HG02981 (cell line): ENCODE measurements around the gene AP3D1.
A peak's percentile ranks its signal among the peaks of the same experiment; 100 is the strongest.
"Not testable (repeated sequence)": the region's sequence is repeated elsewhere in the genome, so short reads cannot be mapped to it uniquely, and the experiment has no call there.

Experiments used
- ATAC-seq: cut with Tn5 transposase; IDR thresholded peaks from one replicate; pipeline ENCODE4 v1.9.1; 2021; ENCODE audit warnings: mild to moderate bottlenecking, moderate library complexity; ENCODE audit not compliant: unreplicated experiment

The AP3D1 gene

GRCh38 chr19:2157452-2157851 is 6.1 kb upstream of the AP3D1 start:
- no peak for ATAC-seq

- ATAC-seq, result no peak
Observed at GRCh38 chr19:2154587-2155075, 3.3 kb upstream of the AP3D1 start.

- peak; percentile 2 for ATAC-seq
Observed at GRCh38 chr19:2150794-2151338, 500 bp downstream of the AP3D1 start.

- no peak for ATAC-seq
Observed at GRCh38 chr19:2149980-2150793, 1.2 kb downstream of the AP3D1 start.

GRCh38 chr19:2148482-2149135 is 2.8 kb downstream of the AP3D1 start:
- ATAC-seq, result no peak

GRCh38 chr19:2145831-2146241 is 5.5 kb downstream of the AP3D1 start:
- no peak for ATAC-seq

GRCh38 chr19:2144190-2144589 is 7.2 kb downstream of the AP3D1 start:
- ATAC-seq, result no peak

- no peak for ATAC-seq
Observed at GRCh38 chr19:2142173-2142829, 9.1 kb downstream of the AP3D1 start.

- no peak for ATAC-seq
Observed at GRCh38 chr19:2140138-2140569, 11.2 kb downstream of the AP3D1 start.

GRCh38 chr19:2139385-2140137 is 11.8 kb downstream of the AP3D1 start:
- ATAC-seq, result no peak

GRCh38 chr19:2138061-2138728 is 13.2 kb downstream of the AP3D1 start:
- ATAC-seq, result no peak

- ATAC-seq, result no peak
Observed at GRCh38 chr19:2136796-2137195, 14.6 kb downstream of the AP3D1 start.

- ATAC-seq, result no peak
Observed at GRCh38 chr19:2135474-2136402, 15.6 kb downstream of the AP3D1 start.

- no peak for ATAC-seq
Observed at GRCh38 chr19:2132731-2133490, 18.5 kb downstream of the AP3D1 start.

- no peak for ATAC-seq
Observed at GRCh38 chr19:2132191-2132590, 19.2 kb downstream of the AP3D1 start.

GRCh38 chr19:2131012-2131975 is 20.1 kb downstream of the AP3D1 start:
- ATAC-seq, result not testable (repeated sequence)
